Erythroblast (primary cell): Measurements from ENCODE around the gene PTPN5.

Source experiments
- GATA1 ChIP-seq: IDR thresholded peaks from 2 replicates; pipeline ENCODE4 v1.6.1; 2011; ENCODE audit warnings: low read depth, mild to moderate bottlenecking, control low read depth, low read length, moderate library complexity
- POLR2A ChIP-seq: IDR thresholded peaks from 2 replicates; pipeline ENCODE4 v1.6.1; 2011; ENCODE audit warnings: mild to moderate bottlenecking, low read length

DNA sequence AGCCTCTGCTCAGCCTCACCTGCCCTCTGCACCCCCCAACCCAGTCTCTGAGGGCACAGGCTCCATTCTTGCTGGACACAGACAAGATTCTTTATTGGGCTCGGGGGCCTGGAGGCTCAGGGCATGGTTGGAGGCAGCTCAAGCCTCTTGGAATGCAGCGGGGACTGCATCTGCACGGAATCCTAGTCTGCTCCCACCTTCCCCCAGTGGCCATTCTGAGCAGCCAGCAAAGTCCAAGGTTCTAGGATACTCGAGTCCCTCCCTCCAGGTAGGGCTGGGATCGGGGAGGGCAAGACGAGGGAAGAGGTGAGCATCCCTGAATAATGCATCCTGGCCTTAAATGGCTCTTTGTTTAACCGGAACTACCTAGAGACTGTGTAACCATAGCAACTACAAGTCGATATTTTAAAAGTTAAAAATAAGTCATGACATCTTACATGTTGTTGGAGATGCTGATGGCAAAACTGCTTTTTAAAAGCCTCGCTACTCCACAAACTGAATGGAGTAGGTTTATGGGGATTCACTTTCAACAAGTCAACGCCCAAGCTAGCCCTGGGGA, 54.9 kb downstream of the PTPN5 start:
- TF ChIP-seq POLR2A (no peak), GATA1 (no peak)
